AG04449 (cell line): ENCODE results near the gene SEC22A.

ENCODE experiments used
- CTCF ChIA-PET: fragments of 350-600 bp; formaldehyde crosslinking; extraction: SDS; loops from one replicate; lab custom pipeline; 2021; ENCODE audit warnings: antibody characterized with exemption; lab: Yijun Ruan, JAX
- POLR2A ChIA-PET: fragments of 400-600, 350-600 bp; formaldehyde crosslinking; extraction: SDS; loops from one replicate; lab custom pipeline; 2020; ENCODE audit warnings: antibody characterized with exemption, inconsistent platforms; lab: Yijun Ruan, JAX
- DNase-seq: peaks from one replicate; pipeline ENCODE4 v3.0.0-alpha.2; 2010; ENCODE audit warnings: low read depth, low spot score
- H3K4me3 ChIP-seq: 2 replicates; pipeline ENCODE4 v1.5.1; 2011; ENCODE audit warnings: low read depth, mild to moderate bottlenecking, control low read depth, low read length
- TF ChIP-seq, protein P1 (sequence below): IDR thresholded peaks from one replicate; pipeline ENCODE4 v1.5.1; 2011; ENCODE audit warnings: mild to moderate bottlenecking, moderate library complexity, low read length, control low read depth, inconsistent platforms; ENCODE audit not compliant: insufficient read depth; ENCODE audit errors: missing control alignments

The SEC22A gene

GRCh38 chr3:123201557-123202427 lies at the start of gene SEC22A:
Gene SEC22A (plus strand): TSS chr3:123201943. CDS start chr3:123209218, 7,275 bp downstream.
- ChIA-PET POLR2A (interaction anchor here (0.5 to 1.0 kb wide), 4 partner anchors 10 to 296 kb away, joined by 3 to 4 read pairs (median 3); no protein-coding TSS in a partner anchor), CTCF (interaction anchor here (1.1 kb wide), 1 partner anchor 159 kb away, joined by 3 read pairs; no protein-coding TSS in a partner anchor)
- TF ChIP-seq, protein P1, sequence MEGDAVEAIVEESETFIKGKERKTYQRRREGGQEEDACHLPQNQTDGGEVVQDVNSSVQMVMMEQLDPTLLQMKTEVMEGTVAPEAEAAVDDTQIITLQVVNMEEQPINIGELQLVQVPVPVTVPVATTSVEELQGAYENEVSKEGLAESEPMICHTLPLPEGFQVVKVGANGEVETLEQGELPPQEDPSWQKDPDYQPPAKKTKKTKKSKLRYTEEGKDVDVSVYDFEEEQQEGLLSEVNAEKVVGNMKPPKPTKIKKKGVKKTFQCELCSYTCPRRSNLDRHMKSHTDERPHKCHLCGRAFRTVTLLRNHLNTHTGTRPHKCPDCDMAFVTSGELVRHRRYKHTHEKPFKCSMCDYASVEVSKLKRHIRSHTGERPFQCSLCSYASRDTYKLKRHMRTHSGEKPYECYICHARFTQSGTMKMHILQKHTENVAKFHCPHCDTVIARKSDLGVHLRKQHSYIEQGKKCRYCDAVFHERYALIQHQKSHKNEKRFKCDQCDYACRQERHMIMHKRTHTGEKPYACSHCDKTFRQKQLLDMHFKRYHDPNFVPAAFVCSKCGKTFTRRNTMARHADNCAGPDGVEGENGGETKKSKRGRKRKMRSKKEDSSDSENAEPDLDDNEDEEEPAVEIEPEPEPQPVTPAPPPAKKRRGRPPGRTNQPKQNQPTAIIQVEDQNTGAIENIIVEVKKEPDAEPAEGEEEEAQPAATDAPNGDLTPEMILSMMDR = no peak
- peak within 1 kb of the TSS; percentile 99 for H3K4me3 ChIP-seq
- DNase-seq = peak; percentile 33

DNA sequence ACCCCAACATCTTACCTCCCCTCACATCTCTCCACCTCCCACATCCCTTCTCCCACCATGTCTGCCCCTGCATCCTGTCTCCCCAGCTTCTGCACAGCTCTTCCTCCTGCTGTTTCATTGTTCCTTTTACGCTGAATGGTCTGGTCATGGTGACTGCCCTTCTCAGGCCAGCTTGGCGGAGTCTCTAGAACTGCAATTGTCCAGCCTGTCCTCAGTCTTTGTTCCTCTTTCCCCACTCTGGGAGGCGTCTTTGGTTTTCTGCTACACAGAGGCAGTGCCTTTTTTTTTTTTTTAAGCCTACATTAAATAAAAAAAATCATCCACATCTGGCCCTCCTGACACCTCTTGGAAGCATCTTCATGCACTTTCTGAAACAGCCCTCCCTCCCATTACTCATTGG lies 49.1 kb upstream of the SEC22A start:
- no peak for DNase-seq
- CTCF ChIA-PET = interaction anchor here (0.7 kb wide), 1 partner anchor 409 kb away, joined by 3 read pairs; no protein-coding TSS in a partner anchor
- no peak overlapping the region for H3K4me3 ChIP-seq
- POLR2A ChIA-PET = no interaction called here
- TF ChIP-seq, protein P1 = no peak

DNA sequence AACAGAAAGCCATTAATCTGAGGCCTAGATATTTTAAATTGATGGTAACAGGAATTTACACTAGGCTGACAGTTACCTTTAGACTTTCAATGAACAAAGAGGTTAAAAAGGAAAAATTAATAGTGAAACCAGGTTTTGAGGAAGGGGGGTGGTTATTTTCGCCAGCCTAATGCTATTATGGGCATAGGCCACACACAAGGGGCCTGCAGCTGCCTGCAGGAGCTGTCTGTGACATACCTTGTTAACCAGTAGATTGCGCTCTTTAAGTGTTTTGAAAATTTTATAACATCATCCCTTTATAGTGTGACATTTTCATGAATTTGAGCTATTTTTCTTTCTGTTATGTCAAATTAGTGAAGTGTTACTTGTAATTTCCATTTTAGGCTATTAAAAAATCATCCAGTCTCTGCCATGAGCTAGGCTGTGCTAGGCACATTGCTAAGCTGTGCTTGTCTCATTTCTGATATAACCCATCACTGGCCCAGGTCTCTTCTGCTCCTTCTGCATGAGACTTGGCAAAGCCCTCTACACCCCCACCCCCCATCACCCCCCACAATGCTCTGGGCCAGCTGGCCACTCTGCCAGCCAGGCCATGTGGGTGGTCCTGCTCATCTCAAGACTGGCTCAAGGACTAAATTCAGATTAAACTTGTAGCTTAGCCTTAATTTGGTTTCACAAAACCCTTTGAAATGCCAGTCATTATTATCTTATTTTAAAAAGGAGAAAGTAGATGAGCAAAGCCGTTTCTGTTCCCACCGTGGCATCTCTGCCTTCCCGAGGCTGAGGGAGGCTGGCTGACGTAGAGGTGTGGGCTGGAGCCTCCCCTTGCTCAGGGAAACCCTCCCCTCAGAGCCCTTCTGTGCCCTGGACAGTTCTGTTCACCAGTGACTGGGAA lies 48.4 kb upstream of the SEC22A start:
- ChIA-PET POLR2A (no interaction called here), CTCF (interaction anchor here (0.7 kb wide), 1 partner anchor 409 kb away, joined by 3 read pairs; no protein-coding TSS in a partner anchor)
- DNase-seq = no peak
- TF ChIP-seq, protein P1 = no peak
- H3K4me3 ChIP-seq = no peak overlapping the region

GRCh38 chr3:123154020-123154985 lies 47.4 kb upstream of the SEC22A start:
- no peak overlapping the region for H3K4me3 ChIP-seq
- TF ChIP-seq, protein P1 = no peak
- ChIA-PET CTCF (no interaction called here), POLR2A (no interaction called here)
- no peak for DNase-seq

GRCh38 chr3:123155471-123156011 lies 46.2 kb upstream of the SEC22A start:
- no peak overlapping the region for H3K4me3 ChIP-seq
- no peak for DNase-seq
- TF ChIP-seq, protein P1 = no peak
- ChIA-PET POLR2A (no interaction called here), CTCF (no interaction called here)
